DMS153 (cell line): ENCODE data around the gene MARVELD2.

Source experiments
- DNase-seq: peaks from one replicate; lab custom pipeline; 2025; lab: John Stamatoyannopoulos, UW

MARVELD2 gene

GRCh38 chr5:69492923-69493395 lies 78.0 kb downstream of the MARVELD2 start:
- DNase-seq, result no peak

DNA sequence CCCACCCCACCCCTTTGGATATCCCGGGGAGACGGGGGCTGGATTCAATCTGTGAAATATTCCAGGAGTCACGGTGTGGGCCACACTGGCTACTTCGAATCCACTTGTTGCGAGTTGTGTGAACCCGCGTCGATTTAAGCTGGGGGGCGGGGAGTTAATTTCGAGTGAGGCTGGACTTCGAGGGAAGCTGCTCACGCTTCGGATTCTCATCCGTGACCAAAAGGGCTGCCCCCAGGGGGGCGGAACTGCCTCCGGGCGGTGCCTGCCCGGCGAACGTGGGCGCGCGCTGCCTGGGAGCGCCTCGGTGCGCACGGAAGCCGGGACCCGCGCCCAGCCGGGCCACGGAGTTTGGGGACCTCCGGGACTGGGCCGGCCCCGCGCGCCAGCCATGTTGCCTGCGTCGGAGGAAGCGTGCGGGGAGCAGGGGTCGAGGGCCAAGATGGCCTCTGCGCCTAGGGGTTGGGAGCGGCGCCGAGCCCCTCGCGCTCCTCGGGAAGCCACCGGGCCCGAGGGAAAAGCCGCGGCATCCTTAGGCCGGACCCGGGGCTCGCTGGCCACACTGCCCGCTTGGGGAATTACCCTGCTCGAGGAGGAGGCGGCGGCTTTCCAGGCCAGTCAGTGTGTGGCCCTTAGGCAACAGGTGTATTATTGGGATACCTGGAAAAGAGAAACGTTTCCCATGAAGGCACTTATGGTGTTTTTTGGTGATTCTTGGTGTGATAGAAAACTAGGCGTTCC lies 78.6 kb downstream of the MARVELD2 start:
- no peak for DNase-seq
